ENCODE data around the gene FIGN. TPM values are rescaled to one million over a fixed set of nuclear protein-coding genes. Genes with fewer than 3 reads are reported as not detected.

Gene FIGN
- polyA plus RNA-seq, 1 donor from 2014 or later = 0.71 TPM

GRCh38 chr2:163554864-163555263 lies 180.9 kb downstream of the FIGN start:
- Histone ChIP-seq H4K20me1 (ENCODE audit: insufficient read depth) (no peaks in the 10 kb centered on the region), H3K9me2 (ENCODE audit: insufficient read depth, low read length) (no peaks in the 10 kb centered on the region), H3F3A (ENCODE audit: insufficient read depth, low read length, poor library complexity, severe bottlenecking) (no peaks in the 10 kb centered on the region), H3K9me3 (ENCODE audit: low read length) (no peaks in the 10 kb centered on the region), H2AFZ (ENCODE audit: low read depth, low read length) (no peak overlapping the region), H3K9ac (ENCODE audit: low read length) (no peak overlapping the region), H3K27ac (ENCODE audit: low read length) (no peak overlapping the region), H3K79me2 (replicated peaks; ENCODE audit: insufficient read depth, low read length) (no peaks in the 10 kb centered on the region), H3K36me3 (ENCODE audit: insufficient read depth, low read length) (no peaks in the 10 kb centered on the region), H3K4me3 (ENCODE audit: low read length) (no peak overlapping the region), H3K4me2 (ENCODE audit: low read length) (no peak overlapping the region), H3K27me3 (ENCODE audit: insufficient read depth, low read depth, low read length) (no peaks in the 10 kb centered on the region)
- TF ChIP-seq RAD21 (conservative IDR thresholded peaks at IDR 0.05) = no peak
- no peak for TF ChIP-seq SMC3 (conservative IDR thresholded peaks at IDR 0.05; ENCODE audit: poor library complexity)

- Histone ChIP-seq H3K27me3 (ENCODE audit: insufficient read depth, low read depth, low read length) (no peaks in the 10 kb centered on the region), H3K9me3 (ENCODE audit: low read length) (no peaks in the 10 kb centered on the region), H3K36me3 (ENCODE audit: insufficient read depth, low read length) (no peaks in the 10 kb centered on the region), H4K20me1 (ENCODE audit: insufficient read depth) (no peaks in the 10 kb centered on the region), H3K27ac (ENCODE audit: low read length) (no peak overlapping the region), H3K4me3 (ENCODE audit: low read length) (no peak overlapping the region), H2AFZ (ENCODE audit: low read depth, low read length) (no peak overlapping the region), H3K9me2 (ENCODE audit: insufficient read depth, low read length) (no peaks in the 10 kb centered on the region), H3K9ac (ENCODE audit: low read length) (no peak overlapping the region), H3K4me2 (ENCODE audit: low read length) (no peak overlapping the region), H3K79me2 (replicated peaks; ENCODE audit: insufficient read depth, low read length) (no peaks in the 10 kb centered on the region), H3F3A (ENCODE audit: insufficient read depth, low read length, poor library complexity, severe bottlenecking) (no peaks in the 10 kb centered on the region)
- TF ChIP-seq CTCF (IDR thresholded peaks at IDR 0.05; ENCODE audit: poor library complexity, severe bottlenecking) (no peak), MXI1 (conservative IDR thresholded peaks at IDR 0.05; ENCODE audit: poor library complexity, severe bottlenecking) (no peak), TAF1 (IDR thresholded peaks at IDR 0.05; ENCODE audit: low read depth) (no peak), RAD21 (conservative IDR thresholded peaks at IDR 0.05) (no peak), REST (IDR thresholded peaks at IDR 0.05; ENCODE audit: borderline replicate concordance) (no peak), EZH2 (IDR thresholded peaks at IDR 0.05; ENCODE audit: borderline replicate concordance, insufficient read depth, low read length, poor library complexity, severe bottlenecking) (no peak), POLR2AphosphoS5 (IDR thresholded peaks at IDR 0.05) (no peak), EP300 (conservative IDR thresholded peaks at IDR 0.05; ENCODE audit: poor library complexity, severe bottlenecking) (no peak), SMC3 (conservative IDR thresholded peaks at IDR 0.05; ENCODE audit: poor library complexity) (no peak)
Observed at GRCh38 chr2:163553601-163554000, 182.2 kb downstream of the FIGN start.

GRCh38 chr2:163552758-163553157 lies 183.1 kb downstream of the FIGN start:
- Histone ChIP-seq H3F3A (ENCODE audit: insufficient read depth, low read length, poor library complexity, severe bottlenecking) (no peaks in the 10 kb centered on the region), H3K4me2 (ENCODE audit: low read length) (no peak overlapping the region), H3K27ac (ENCODE audit: low read length) (peak overlapping the region; percentile 40)

More at GRCh38 chr2:163552758-163553157, 183.1 kb downstream of the FIGN start:
- no peaks in the 10 kb centered on the region for H3K9me2 ChIP-seq (ENCODE audit: insufficient read depth, low read length)
- no peak overlapping the region for H3K9ac ChIP-seq (ENCODE audit: low read length)
- H2AFZ ChIP-seq (ENCODE audit: low read depth, low read length) = no peak overlapping the region
- no peak overlapping the region for H3K4me3 ChIP-seq (ENCODE audit: low read length)
- no peaks in the 10 kb centered on the region for H3K9me3 ChIP-seq (ENCODE audit: low read length)
- H3K79me2 ChIP-seq (replicated peaks; ENCODE audit: insufficient read depth, low read length) = no peaks in the 10 kb centered on the region
- no peaks in the 10 kb centered on the region for H4K20me1 ChIP-seq (ENCODE audit: insufficient read depth)
- no peaks in the 10 kb centered on the region for H3K36me3 ChIP-seq (ENCODE audit: insufficient read depth, low read length)
- TF ChIP-seq REST (IDR thresholded peaks at IDR 0.05; ENCODE audit: borderline replicate concordance) (peak; percentile 23), EP300 (conservative IDR thresholded peaks at IDR 0.05; ENCODE audit: poor library complexity, severe bottlenecking) (no peak), CTCF (IDR thresholded peaks at IDR 0.05; ENCODE audit: poor library complexity, severe bottlenecking) (peak; percentile 45), POLR2AphosphoS5 (IDR thresholded peaks at IDR 0.05) (no peak), EZH2 (IDR thresholded peaks at IDR 0.05; ENCODE audit: borderline replicate concordance, insufficient read depth, low read length, poor library complexity, severe bottlenecking) (no peak), MXI1 (conservative IDR thresholded peaks at IDR 0.05; ENCODE audit: poor library complexity, severe bottlenecking) (no peak)
- no peaks in the 10 kb centered on the region for H3K27me3 ChIP-seq (ENCODE audit: insufficient read depth, low read depth, low read length)
